ENCODE measurements around the gene HMGN4. TPM values are rescaled to one million over a fixed set of nuclear protein-coding genes. Genes with fewer than 3 reads are reported as not detected.
"Not testable (repeated sequence)": the region's sequence is repeated elsewhere in the genome, so short reads cannot be mapped to it uniquely, and the experiment has no call there.

HMGN4 gene
- total RNA-seq, 1 experiment from 2014 or later, result 26.3 TPM

DNA sequence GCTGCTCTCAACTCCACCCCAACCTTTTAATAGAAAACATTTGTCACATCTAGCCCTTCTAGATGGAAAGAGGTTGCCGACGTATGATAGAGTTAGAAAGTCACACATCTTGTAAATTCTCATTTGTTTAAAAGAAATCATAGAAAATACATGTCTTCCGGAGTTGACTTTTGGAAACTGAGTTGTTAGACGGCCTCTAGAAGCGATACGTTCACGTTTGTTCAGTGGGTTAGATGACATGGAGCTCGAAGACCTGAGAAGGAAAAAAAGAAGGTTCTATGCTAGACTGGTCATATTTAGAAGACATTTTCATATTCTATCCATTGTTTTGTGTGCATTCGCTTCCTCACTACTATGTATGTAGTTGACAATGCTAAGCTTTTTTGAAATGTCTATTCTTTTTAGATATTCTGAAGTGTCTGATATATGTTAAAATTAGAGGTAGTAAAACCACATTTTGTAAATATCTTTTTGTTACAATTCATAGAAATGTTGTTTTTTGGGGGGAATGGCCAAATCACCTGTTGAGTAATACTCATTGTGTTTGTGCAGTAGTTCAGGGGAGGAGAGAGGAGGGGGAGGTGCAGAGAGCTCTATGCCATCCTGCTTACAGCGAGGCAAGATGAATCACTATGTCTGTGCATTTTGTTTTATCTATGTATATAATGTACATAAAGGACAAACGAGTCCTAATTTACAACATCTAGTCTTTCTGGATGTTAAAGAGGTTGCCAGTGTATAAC lies 15.5 kb upstream of the HMGN4 start:
- DNase-seq (ENCODE audit: low spot score), result not testable (repeated sequence)

DNA sequence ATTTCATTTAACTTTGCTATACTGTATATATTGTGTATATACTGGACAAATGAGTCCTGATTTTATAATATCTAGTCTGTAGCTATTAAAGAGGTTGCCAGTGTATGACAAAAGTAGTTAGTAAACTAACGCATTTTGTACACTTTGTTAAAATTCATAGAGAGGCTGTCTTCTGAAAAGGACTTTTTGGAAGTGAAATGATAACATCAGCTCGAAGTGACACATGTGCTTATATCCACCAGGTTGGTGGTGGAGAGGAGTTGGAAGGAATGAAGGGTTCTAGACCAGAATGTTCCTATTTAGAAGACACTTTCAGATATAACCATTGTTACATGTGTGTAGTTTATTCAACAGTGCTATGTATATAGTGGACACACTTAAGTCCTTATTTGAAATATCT lies 13.9 kb upstream of the HMGN4 start:
- DNase-seq (ENCODE audit: low spot score), result not testable (repeated sequence)

DNA sequence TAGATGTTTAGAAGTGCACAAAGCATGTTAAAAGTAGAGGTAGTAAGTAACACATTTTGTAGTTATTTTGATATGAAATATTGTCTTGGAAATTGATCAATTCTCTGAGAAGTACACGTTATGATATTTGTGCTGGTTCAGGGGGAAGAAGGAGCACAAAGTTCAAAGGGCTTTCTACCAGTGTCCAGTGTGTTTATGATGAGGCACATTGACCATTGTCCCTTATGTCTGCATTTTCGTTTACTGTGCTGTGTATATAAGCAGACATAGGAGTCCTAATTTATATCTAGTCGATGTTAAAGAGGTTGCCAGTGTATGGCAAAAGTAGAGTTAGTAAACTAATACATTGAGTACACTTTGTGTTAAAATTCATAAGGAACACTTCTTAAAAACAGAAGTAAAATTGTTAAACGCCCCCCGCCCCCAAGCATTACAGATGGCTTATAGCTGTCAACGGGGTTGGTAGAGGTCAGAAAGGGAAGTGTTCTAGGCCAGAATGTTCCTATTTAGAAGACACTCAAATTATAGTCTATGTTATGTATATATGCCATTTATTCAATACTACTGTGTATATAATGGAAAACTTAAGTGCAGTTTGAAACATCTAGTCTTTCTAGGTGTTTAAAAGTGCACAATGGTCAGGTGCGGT lies 13.3 kb upstream of the HMGN4 start:
- DNase-seq (ENCODE audit: low spot score), result no peak

DNA sequence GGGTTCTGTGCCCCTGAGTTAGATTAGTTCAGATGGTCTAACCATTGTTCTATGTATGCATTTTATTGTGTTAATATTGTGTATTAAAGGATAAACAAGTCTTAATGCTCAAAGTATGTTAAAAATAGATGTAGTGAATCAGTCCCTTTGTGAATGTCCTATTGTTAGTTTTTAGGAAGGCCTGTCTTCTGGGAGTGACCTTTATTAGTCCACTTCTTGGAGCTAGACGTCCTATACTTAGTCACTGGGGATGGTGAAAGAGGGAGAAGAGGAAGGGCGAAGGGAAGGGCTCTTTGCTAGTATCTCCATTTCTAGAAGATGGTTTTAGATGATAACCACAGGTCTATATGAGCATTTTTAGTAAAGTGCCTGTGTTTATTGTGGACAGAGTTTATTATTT lies 12.3 kb upstream of the HMGN4 start:
- no peak for DNase-seq (ENCODE audit: low spot score)

DNA sequence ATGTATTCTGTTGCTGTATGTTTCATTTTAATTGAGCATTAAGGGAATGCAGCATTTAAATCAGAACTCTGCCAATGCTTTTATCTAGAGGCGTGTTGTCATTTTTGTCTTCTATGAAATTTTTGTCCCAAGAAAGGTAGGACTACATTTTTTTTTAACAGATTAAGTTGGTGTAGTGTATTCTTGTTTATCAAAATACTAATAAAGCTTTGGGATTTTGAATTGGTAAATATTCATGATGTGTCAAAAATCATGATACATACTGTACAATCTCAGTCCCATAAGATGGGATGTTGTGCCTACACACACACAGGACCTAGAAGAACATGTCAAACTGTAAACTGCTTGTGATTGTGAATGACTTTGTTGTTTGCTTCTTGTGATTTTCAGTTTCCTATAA lies 11.2 kb upstream of the HMGN4 start:
- no peak for DNase-seq (ENCODE audit: low spot score)

DNA sequence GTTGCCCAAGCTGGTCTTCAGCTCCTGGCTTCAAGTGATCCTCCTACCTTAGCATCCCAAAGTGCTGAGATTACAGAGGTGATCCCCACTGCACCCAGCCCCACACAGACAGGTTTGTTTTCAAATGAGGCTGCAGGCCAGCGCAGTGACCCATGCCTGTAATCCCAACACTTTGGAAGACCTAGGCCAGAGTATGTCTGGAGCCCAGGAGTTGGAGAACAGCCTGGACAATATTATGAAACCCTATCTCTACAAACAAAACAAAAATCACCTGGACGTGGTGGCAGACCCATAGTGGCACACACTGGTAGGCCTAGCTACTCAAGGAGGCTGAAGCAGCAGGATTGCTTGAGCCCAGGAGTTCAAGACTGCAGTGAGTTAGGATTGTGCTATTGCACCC lies 8.0 kb upstream of the HMGN4 start:
- DNase-seq (ENCODE audit: low spot score), result no peak

DNA sequence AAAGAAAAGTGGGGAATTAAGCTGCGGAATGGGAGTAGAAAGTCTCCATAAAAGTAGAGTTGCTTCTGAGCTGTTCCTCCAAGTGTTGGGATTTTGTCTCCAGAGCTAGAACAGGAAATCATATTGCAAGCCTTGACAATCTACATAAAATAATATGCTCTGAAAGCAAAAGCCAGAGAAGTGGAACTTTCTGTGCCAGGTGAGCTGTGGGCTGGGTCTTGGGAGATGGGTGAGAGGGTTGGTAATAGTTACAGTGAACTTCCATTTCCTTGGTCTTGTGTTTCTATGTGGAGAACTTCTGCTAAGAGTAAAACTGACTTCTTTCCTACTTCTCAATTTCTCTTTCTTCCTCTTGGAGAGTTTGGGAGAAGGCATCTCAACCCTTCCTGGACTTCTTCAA lies 6.3 kb upstream of the HMGN4 start:
- DNase-seq (ENCODE audit: low spot score), result no peak

DNA sequence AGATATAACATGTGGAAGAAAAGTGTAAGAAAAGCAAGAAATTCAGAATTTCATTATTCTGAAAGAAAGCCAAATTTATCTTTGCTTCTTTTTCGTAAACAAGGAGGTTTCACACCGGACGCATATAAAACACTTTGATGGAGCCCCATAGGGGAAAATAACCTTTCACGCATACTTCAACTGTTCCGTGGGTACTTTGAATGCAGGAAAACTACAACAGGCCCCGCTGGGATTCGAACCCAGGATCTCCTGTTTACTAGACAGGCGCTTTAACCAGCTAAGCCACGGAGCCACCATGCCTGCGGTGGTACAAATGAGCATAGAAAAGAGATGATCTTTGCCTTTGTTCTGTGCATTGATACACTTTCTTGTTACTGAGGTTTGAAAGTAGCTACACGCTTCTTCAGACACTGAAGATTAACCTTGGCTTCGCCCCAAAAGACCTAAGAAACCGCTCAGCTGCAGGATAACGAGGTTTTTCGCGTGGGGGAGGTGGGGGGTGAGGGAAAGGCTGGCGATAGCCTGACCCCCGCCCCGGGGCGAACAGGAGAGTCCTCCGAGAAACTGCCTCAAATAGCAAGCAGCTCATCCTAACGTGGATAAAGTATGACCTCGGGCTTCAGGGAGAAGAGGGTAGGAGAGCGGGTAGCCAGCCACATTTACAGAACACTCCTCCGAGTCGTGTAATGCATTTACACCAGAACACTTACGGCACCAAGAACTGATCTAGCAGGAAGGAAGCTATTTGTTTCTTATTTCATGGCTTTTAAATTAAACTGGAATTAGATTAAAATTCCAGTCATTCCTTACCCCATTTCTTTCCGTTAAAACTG lies 5.3 kb upstream of the HMGN4 start:
- DNase-seq (ENCODE audit: low spot score), result peak; percentile 98

DNA sequence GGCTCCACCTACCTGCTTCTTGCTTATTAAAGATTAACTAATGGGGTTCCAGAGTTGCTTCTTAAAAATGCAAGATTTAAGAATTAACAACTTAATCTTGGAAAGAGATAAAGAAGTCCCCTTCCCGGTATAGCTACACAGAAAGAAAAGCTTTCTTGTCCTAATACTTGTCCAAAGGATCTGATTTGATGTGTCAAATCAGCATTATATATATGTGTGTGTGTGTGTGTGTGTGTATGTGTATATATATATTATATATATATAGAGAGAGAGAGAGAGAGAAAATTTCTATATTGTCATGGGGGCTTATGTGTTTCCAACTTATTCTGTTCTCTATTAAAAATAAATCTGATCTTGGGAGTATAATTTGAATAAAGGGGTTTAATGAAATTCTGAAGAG lies 4.6 kb upstream of the HMGN4 start:
- DNase-seq (ENCODE audit: low spot score), result no peak

DNA sequence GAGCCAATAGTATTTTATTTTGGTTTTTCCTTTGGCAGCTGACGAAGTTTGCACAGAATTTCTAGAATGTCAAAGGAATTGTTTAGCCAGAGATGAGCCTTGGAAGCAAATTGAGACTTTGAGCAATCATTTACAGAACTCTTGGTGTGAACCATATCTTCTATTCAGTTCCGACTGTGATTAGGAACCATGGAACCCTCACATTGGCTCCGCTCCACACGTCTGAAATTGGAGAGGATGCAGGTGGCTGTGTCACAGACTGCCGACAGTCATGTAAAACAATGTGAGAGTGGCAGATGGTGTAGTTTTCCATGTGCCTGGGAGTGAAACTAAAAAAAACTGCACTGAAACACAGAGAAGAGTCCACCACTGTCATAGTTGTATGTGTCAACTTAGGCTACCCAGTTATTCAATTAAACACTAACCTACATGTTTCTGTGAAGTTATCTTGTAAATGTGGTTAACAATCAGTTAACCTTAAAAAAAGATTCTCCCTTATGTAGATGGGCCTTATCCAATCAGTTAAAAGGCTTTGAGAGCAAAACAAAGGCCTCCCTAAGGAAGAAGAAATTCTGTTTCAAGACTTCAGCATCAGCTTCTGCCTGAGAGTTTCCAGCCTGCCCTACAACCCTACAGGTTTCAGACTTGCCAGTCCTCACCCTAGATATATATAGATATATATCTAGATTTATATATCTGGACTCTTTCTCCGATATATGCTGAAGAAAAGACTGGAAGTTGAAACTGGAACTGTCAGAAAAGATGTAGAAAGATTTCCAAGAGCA lies 3.3 kb upstream of the HMGN4 start:
- no peak for DNase-seq (ENCODE audit: low spot score)

DNA sequence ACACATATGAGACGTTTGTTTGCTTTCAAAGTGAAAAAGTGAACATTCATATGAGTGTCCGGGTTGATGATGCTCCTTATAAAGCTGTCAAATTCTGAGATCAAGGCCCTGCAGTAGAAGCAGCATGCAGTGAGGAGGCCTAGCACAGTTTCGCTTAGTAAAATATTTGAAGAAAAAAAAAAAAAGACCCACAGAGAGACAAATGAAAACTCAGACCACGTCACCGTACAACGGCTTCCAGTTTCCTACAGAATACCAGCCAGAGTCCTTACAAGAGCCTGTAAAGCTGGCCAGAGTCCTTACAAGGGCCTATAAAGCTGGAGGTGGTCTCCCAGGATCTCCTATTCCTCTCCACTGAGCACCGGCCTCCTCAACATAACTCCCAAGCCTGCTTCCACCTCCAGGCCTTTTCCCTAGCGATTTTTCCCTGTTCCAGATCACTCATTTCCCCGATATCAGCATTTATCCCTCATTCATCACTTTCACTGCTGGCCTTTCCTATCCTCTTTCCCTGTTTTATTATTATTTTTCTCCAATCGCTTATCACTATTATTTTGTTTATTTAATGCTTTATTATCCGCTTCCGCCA lies 1.5 kb upstream of the HMGN4 start:
- DNase-seq (ENCODE audit: low spot score), result no peak

DNA sequence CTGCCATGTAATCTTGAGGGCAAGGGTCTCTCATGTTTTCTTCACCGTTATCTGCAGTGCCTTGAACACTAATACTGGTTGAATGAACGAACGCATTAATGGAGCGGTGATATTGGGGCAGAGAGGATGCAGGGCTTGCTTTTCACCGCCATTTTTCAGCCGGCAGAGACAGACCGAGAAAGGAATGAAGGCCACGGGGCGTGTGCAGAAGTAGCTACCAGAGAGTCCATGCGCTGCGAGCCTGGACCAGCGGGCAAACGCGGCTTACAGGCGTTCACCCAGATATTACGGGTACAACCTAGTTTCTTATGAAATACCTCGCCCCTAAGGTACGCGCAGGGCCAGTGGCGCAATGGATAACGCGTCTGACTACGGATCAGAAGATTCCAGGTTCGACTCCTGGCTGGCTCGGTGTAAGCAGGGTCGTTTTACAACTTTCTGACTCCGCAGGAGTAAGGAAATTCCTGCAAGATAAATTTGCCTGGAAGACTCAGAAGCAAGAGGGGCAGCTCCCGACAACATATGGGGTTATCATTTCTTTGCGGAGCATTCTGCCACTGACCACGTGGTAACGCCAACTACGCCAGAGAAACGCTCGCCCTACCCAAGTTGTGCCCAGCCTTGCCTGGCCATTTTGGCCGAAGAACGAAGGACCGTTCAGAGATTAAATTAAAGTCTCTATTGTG lies 863 bp upstream of the HMGN4 start:
- DNase-seq (ENCODE audit: low spot score), result peak; percentile 96

DNA sequence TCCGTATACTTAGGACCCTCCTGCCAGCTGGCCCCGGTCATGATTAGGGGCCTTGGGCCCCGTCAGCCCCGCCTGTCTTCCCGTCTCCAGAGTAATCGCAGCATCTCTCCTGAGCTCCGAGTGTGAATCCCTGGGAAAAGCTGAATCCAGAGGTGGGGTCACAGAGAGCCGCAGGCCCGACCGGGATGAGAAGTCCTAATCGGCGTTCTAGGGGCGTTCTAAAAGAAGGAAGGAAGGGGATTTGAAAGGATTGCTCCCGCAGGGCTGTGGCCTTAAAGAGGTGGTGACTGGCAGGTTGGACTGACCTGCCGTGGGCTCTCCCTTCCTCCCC lies 371 bp downstream of the HMGN4 start:
- no peak for DNase-seq (ENCODE audit: low spot score)

DNA sequence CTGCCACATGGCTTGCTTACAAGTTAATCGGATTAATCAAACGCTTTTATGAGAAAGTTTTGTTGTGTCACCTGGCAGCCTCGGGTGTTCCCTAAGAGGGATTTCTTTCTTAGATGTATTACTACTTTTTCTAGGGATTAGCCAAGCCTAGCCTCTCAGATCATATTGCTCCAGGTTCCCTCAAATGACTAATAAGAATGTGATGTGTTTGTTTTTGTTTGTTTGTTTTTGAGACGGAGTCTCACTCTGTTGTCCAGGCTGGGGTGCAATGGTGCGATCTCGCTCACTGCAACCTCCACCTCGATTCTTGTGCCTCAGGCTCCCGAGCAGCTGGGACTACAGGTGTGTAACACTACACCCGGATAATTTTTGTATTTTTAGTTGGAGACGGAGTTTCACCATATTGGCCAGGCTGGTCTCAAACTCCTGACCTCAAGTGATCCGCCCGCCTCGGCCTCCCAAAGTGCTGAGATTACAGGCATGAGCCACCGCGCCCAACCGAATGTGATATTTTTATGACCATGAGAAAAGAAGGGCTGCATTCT lies 977 bp downstream of the HMGN4 start:
- DNase-seq (ENCODE audit: low spot score), result no peak

DNA sequence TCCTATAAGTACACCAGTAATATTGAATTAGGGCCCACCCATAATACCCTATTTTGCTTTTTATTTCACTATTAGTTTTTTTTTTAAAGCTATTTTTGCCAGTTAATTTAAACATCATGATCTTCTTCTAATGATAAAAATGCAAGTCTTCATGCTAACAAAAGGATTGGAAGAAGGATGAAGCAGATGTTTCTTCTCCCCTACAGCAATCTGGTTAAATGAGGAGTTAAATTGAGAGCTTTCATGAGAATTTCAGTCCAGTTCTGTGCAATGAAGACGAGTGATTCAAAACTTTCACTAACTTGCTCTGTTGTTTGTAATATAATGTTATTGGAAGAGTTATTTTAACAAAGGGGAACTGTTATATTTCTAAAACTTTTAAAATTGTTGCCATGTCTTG lies 3.4 kb downstream of the HMGN4 start:
- no peak for DNase-seq (ENCODE audit: low spot score)

DNA sequence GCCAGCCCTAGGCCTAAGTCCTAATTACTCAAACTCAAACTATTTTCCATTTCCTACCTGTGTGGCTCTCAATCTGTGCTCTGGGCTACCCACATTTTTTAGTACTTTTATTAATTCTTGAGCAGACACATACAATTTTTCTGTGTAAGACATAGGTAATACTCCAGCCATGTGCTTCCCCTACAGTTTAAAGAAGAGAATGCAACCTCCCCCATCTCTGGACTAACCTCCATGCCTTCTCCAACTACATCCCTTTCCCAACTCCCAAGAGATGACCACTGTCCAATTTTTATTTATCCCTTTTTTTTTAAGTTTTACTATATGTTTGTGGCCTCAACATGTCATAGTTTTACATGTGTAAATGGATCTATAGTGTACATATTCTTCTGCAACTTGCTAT lies 5.8 kb downstream of the HMGN4 start:
- peak; percentile 34 for DNase-seq (ENCODE audit: low spot score)

DNA sequence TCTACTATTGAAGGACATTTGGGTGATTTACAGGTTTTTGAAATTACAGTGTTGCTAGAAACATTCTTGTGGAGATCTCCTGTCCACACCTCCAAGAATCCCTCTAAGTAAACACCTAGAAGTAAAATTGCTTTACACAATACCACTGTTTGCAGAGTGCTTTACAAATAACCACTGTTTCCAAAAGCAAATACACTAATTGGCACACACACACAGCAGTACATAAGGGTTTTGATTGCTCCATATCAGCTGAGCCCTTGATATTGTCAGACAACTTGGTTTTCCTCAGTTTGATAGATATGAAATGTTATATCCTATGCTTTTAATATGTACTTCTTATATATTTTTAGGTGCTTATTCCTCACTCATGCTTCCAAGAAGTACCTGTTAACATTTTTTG lies 6.3 kb downstream of the HMGN4 start:
- DNase-seq (ENCODE audit: low spot score), result no peak

DNA sequence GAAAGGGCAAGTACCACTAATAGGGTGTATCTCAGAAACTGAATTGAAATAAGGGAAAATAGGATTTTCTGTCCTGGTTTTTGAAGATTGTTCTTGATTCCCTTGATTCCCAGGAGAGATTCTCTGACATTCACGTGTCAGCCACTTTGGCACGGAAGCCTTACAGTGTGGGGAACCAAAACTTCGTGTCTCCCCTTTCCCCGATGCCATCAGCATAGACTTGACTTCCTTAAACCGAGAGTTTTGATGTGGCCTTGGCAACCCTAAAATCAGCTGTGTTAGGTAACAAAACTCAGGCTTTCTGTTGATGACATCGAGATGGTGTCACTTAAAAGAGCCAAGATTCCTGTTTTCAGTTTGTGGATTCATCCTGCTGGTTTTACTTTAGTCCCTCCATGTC lies 7.5 kb downstream of the HMGN4 start:
- no peak for DNase-seq (ENCODE audit: low spot score)

DNA sequence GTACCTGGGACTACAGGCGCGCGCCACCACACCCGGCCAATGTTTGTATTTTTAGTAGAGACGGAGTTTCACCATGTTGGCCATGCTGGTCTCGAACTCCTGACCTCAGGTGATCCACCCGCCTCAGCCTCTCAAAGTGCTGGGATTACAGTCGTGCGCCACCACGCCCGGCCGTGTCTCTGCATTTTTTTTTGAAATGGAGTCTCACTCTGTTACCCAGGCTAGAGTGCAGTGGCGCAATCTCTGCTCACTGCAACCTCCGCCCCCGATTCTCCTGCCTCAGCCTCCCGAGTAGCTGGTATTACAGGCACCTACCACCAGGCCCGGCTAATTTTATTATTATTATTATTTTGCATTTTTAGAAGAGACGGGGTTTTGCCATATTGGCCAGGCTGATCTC lies 9.2 kb downstream of the HMGN4 start:
- DNase-seq (ENCODE audit: low spot score), result not testable (repeated sequence)

DNA sequence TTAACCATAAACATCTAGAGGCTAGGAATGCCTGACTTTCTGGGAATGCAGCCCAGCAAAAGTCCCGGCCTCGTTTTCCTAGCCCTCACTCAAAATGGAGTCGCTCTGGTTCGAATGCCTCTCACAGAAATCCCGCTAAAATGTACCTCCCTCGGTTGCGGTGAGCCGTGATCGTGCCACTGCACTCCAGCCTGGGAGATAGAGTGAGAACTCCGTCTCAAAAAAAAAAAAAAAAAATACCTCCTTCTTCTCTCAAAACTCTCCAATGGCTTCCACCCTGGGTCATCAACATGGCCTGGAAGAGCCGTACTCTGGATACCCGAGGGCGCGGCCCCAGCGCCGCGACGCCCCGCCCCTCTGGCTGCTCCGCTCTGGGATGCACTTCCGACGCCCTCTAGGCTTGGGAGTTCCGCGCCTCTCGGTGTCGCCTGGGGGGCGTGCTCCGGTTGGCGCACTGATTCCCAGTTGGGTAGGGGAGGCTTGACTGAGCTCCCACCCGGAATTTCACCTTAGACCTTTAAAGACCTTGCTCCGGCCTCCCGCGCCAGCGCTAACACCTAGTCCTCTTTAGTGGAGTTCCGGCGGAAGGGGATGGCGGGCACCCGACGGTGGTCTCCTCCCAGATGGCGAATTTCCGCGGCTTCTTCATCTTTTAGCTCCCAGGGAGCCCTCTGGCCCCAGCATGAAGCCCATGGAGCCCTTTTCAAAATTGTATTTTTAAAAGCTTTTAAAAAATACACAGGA lies 12.3 kb downstream of the HMGN4 start:
- peak; percentile 60 for DNase-seq (ENCODE audit: low spot score)
